ENCODE results near the gene FOXI3.
"Not testable (repeated sequence)": the region's sequence is repeated elsewhere in the genome, so short reads cannot be mapped to it uniquely, and the experiment has no call there.

The FOXI3 gene

GRCh38 chr2:88437010-88437409, 15.5 kb downstream of the FOXI3 start:
- DNase-seq = no peak

- no peak for DNase-seq
Measured at GRCh38 chr2:88429929-88430328, 22.6 kb downstream of the FOXI3 start.

- DNase-seq = no peak
Measured at GRCh38 chr2:88423733-88424132, 28.8 kb downstream of the FOXI3 start.

GRCh38 chr2:88419051-88419450, 33.4 kb downstream of the FOXI3 start:
- DNase-seq = not testable (repeated sequence)

- no peak for DNase-seq
Measured at GRCh38 chr2:88416016-88416663, 36.4 kb downstream of the FOXI3 start.

- not testable (repeated sequence) for DNase-seq
Measured at GRCh38 chr2:88408870-88409269, 43.6 kb downstream of the FOXI3 start.

- no peak for DNase-seq
Measured at GRCh38 chr2:88400037-88400767, 52.3 kb downstream of the FOXI3 start.

GRCh38 chr2:88398180-88398579, 54.3 kb downstream of the FOXI3 start:
- no peak for DNase-seq

Measured in left hindlimb (tissue), 1 donor.